Measurements from ENCODE around the gene FEZ2. TPM values are rescaled to one million over a fixed set of nuclear protein-coding genes. Genes with fewer than 3 reads are reported as not detected.

The FEZ2 gene
- total and polyA plus RNA-seq, 2 of the 8 experiments (the other 6 are each of a cell fraction or from before 2014, with no cell fraction given), result 7.5 to 16.4 TPM

- TF ChIP-seq SIX5 (IDR thresholded peaks at IDR 0.05; ENCODE audit: low read depth, low read length) (no peak), RNF2 (IDR thresholded peaks at IDR 0.05; ENCODE audit: borderline replicate concordance, low read depth, low read length, missing control alignments, poor library complexity, severe bottlenecking) (no peak), SP1 (IDR thresholded peaks at IDR 0.05; ENCODE audit: low read depth, low read length) (no peak), SP2 (IDR thresholded peaks at IDR 0.05; ENCODE audit: low read length) (no peak), RXRA (IDR thresholded peaks at IDR 0.05; ENCODE audit: insufficient read depth, low read depth, low read length) (no peak)
Observed at GRCh38 chr2:36547906-36548305, 50.1 kb downstream of the FEZ2 start (continued).
